ENCODE data around the gene ENOPH1.

The ENOPH1 gene

DNA sequence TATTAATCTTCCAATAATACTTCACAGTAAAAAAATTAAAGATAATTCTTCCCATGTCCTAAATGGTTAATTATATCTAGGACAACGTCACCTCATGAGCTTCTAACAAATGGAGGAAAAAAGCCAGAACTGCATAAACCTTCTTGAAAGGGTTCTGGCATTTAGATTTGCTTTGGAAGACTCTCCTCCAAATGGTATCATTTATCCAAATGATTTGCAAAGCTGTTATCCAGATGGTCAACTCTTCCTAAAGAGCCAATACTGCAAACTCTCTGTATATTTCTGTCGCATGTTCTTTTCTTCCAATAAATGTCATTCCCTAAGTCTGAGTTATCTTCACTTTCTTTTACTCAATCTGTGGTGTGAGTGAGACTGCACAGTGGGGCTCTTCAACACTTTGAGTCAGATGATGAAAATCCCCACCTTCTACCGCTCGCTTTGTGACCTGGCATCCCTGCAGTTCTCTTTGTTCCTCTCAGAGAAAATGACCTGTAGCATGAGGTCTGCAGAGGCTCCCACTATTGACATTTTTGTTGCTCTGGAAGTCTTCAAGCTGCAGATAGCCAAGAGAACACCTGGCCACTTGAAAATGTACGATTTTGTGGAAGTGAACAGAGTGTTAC, 78.5 kb downstream of the ENOPH1 start:
- no peak for DNase-seq (ENCODE audit: low read depth in 2 of 2)

DNA sequence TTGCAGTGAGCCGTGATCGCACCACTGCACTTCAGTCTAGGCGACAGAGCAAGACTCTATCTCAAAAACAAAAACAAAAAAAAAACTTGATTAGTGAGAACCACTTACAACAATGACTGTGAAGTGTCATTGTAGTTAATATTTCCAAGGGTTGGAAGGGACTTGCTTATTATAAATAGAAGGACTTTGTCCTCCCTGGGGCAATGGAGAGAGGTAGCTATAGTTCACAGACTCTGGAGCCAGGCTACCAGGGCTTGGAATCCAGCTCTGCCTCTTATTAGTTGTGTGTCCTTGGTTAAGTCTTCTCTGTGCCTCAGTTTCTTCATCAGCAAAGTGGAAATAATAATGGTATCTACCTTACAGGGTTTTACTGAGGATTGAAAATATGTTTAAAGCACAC, 79.8 kb downstream of the ENOPH1 start:
- no peak for DNase-seq (ENCODE audit: low read depth in 2 of 2)

Measured in stimulated activated CD4-positive, alpha-beta T cell treated with anti-CD3 and anti-CD28 coated beads, Interleukin-15, amount 100 ng/mL, for 48 hours (primary cell).